Measurements from ENCODE around the gene MED27. TPM values are rescaled to one million over a fixed set of nuclear protein-coding genes. Genes with fewer than 3 reads are reported as not detected.

Gene MED27
- total RNA-seq, 1 experiment from 2014 or later, result 24.4 TPM

- Histone ChIP-seq H3K4me3 (ENCODE audit: low read depth in 2 of 2, low read length in 2 of 2) (no peak overlapping the region), H3K4me1 (ENCODE audit: control insufficient read depth, insufficient read depth, low read length) (no peaks in the 10 kb centered on the region), H3K9me3 (ENCODE audit: control insufficient read depth, insufficient read depth, low read depth, low read length) (no peaks in the 10 kb centered on the region), H3K36me3 (ENCODE audit: control insufficient read depth, insufficient read depth, low read length) (no peaks in the 10 kb centered on the region), H3K27me3 (ENCODE audit: control insufficient read depth, insufficient read depth, low read length) (no peaks in the 10 kb centered on the region), H3K27ac (ENCODE audit: low read length) (no peak overlapping the region)
- DNase-seq (ENCODE audit: low read depth, low spot score) (no peak), ATAC-seq (no peak)
- in situ Hi-C loops (cut with HindIII; ENCODE audit: low pct_unique_long_range_greater_than_20kb, low sequenced_read_pairs) (no loop called here), intact Hi-C loops (cut with micrococcal nuclease; ENCODE audit: unreplicated experiment) (no loop called here)
- no TSS peak for BruUV-seq (replicated peaks)
- POLR2A ChIA-PET, result no interaction called here
- TF ChIP-seq REST (IDR thresholded peaks at IDR 0.05; ENCODE audit: insufficient read depth in 1 of 2, low read depth in 2 of 2, low read length in 1 of 2) (no peak), SIN3A (IDR thresholded peaks at IDR 0.05; ENCODE audit: borderline replicate concordance, insufficient read depth, low read depth, low read length) (no peak), POLR2AphosphoS5 (IDR thresholded peaks at IDR 0.05; ENCODE audit: low read depth, low read length) (no peak), TCF7L2 (IDR thresholded peaks at IDR 0.05; ENCODE audit: low read depth, low read length) (no peak), CTCF (IDR thresholded peaks at IDR 0.05) (no peak)
- CTCF ChIA-PET, result no interaction called here
Observed at GRCh38 chr9:131915181-131915580, 164.5 kb downstream of the MED27 start.

- no TSS peak for BruUV-seq (replicated peaks)
- ATAC-seq (no peak), DNase-seq (ENCODE audit: low read depth, low spot score) (no peak)
- H3K4me1 ChIP-seq (ENCODE audit: control insufficient read depth, insufficient read depth, low read length), result no peaks in the 10 kb centered on the region
- TF ChIP-seq REST (IDR thresholded peaks at IDR 0.05; ENCODE audit: insufficient read depth in 1 of 2, low read depth in 2 of 2, low read length in 1 of 2) (no peak), SIN3A (IDR thresholded peaks at IDR 0.05; ENCODE audit: borderline replicate concordance, insufficient read depth, low read depth, low read length) (no peak)
- no peaks in the 10 kb centered on the region for H3K36me3 ChIP-seq (ENCODE audit: control insufficient read depth, insufficient read depth, low read length)
- CTCF ChIA-PET, result no interaction called here
- intact Hi-C loops (cut with micrococcal nuclease; ENCODE audit: unreplicated experiment), result no loop called here
- POLR2A ChIA-PET, result no interaction called here
- H3K27me3 ChIP-seq (ENCODE audit: control insufficient read depth, insufficient read depth, low read length), result no peaks in the 10 kb centered on the region
- H3K27ac ChIP-seq (ENCODE audit: low read length), result no peak overlapping the region
- H3K4me3 ChIP-seq (ENCODE audit: low read depth in 2 of 2, low read length in 2 of 2), result no peak overlapping the region
- H3K9me3 ChIP-seq (ENCODE audit: control insufficient read depth, insufficient read depth, low read depth, low read length), result no peaks in the 10 kb centered on the region
- in situ Hi-C loops (cut with HindIII; ENCODE audit: low pct_unique_long_range_greater_than_20kb, low sequenced_read_pairs), result no loop called here
Observed at GRCh38 chr9:131912671-131913070, 167.0 kb downstream of the MED27 start.

Data from Panc1 (cell line).